ENCODE measurements around the gene TSPAN17. TPM values are rescaled to one million over a fixed set of nuclear protein-coding genes. Genes with fewer than 3 reads are reported as not detected.

Gene TSPAN17
- total and polyA plus RNA-seq, 9 of the 15 experiments (the other 6 are each of a cell fraction or from before 2014, with no cell fraction given), result 0.73 to 58.3 (median 34.5) TPM

GRCh38 chr5:176609724-176610434 lies 37.4 kb upstream of the TSPAN17 start, which contains the start of gene GPRIN1 (continued):
- TF ChIP-seq, protein P1, sequence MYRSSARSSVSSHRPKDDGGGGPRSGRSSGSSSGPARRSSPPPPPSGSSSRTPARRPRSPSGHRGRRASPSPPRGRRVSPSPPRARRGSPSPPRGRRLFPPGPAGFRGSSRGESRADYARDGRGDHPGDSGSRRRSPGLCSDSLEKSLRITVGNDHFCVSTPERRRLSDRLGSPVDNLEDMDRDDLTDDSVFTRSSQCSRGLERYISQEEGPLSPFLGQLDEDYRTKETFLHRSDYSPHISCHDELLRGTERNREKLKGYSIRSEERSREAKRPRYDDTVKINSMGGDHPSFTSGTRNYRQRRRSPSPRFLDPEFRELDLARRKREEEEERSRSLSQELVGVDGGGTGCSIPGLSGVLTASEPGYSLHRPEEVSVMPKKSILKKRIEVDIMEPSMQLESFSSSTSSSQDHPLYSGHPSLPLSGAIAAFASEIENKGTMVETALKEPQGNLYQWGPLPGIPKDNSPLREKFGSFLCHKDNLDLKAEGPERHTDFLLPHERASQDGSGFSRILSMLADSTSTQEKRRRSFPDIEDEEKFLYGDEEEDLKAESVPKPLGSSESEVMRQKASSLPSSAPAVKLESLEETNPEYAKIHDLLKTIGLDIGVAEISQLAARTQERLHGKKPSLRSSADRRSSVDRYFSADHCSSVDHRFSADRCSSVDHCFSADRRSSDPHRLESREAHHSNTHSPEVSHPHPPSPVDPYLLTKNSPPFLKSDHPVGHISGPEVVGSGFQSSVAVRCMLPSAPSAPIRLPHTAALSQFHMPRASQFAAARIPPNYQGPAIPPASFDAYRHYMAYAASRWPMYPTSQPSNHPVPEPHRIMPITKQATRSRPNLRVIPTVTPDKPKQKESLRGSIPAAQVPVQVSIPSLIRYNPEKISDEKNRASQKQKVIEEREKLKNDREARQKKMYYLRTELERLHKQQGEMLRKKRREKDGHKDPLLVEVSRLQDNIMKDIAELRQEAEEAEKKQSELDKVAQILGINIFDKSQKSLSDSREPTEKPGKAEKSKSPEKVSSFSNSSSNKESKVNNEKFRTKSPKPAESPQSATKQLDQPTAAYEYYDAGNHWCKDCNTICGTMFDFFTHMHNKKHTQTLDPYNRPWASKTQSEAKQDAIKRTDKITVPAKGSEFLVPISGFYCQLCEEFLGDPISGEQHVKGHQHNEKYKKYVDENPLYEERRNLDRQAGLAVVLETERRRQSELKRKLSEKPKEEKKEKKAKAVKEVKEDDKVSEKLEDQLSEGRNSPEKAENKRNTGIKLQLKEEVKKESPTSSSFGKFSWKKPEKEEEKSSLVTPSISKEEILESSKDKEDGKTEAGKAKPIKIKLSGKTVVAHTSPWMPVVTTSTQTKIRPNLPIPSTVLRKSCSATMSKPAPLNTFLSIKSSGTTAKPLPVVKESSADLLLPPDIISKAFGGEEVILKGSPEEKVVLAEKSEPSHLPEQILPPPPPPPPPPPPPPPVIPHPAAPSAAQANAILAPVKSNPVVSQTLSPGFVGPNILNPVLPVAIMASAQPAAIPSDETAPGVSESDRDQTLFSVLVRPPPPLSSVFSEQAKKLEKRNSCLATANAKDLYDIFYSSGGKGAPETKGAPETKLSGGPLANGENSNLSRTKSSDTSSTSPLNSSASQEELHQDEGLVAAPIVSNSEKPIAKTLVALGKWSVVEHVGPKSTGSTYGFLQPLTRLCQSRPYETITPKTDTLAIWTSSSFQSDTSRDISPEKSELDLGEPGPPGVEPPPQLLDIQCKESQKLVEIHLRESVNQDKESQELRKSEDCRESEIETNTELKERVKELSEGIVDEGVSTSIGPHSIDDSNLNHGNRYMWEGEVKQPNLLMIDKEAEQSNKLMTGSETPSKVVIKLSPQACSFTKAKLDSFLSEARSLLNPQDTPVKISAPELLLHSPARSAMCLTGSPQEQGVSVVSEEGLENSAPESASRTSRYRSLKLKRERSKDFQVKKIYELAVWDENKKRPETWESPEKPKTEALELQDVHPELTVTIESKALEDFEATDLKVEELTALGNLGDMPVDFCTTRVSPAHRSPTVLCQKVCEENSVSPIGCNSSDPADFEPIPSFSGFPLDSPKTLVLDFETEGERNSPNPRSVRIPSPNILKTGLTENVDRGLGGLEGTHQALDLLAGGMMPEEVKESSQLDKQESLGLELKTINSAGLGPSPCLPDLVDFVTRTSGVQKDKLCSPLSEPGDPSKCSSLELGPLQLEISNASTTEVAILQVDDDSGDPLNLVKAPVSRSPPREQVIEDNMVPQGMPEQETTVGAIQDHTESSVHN (IDR thresholded peaks at IDR 0.05; ENCODE audit: borderline replicate concordance in 1 of 2, low read depth in 1 of 2), result no peak
- TF ChIP-seq NR3C1 (CRISPR knock-in tag; IDR thresholded peaks at IDR 0.05) (no peak), TAF15 (IDR thresholded peaks at IDR 0.05; ENCODE audit: low read depth, low read length) (no peak), ARNT (IDR thresholded peaks at IDR 0.05) (no peak), SRSF1 (IDR thresholded peaks at IDR 0.05; ENCODE audit: low read depth, low read length) (no peak), DEAF1 (CRISPR knock-in tag; IDR thresholded peaks at IDR 0.05) (no peak), SP2 (IDR thresholded peaks at IDR 0.05; ENCODE audit: extremely low read depth, low read depth, low read length, poor library complexity, severe bottlenecking) (no peak), LCOR (CRISPR knock-in tag; IDR thresholded peaks at IDR 0.05) (no peak), TAF9B (IDR thresholded peaks at IDR 0.05; ENCODE audit: partially characterized antibody) (no peak)
- TF ChIP-seq, protein P2, sequence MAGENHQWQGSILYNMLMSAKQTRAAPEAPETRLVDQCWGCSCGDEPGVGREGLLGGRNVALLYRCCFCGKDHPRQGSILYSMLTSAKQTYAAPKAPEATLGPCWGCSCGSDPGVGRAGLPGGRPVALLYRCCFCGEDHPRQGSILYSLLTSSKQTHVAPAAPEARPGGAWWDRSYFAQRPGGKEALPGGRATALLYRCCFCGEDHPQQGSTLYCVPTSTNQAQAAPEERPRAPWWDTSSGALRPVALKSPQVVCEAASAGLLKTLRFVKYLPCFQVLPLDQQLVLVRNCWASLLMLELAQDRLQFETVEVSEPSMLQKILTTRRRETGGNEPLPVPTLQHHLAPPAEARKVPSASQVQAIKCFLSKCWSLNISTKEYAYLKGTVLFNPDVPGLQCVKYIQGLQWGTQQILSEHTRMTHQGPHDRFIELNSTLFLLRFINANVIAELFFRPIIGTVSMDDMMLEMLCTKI (IDR thresholded peaks at IDR 0.05; ENCODE audit: partially characterized antibody), result no peak
